Uterus (tissue), 2 donors: ENCODE results near the gene GON4L.

Source experiments
- POLR2A ChIP-seq, 2 donors: fragments of 450-650 bp; IDR thresholded peaks; one replicate each; pipeline ENCODE4 v1.6.1; 2016; ENCODE audit warnings: antibody characterized with exemption in 2 of 2, mild to moderate bottlenecking in 1 of 2, moderate library complexity in 1 of 2
- TF ChIP-seq, protein P1 (sequence below), 4 experiments: fragments of 200-600 bp in 2 of 4; fragments of 450-650 bp in 2 of 4; sonication (generic) in 2 of 4; IDR thresholded peaks; one replicate each; pipeline ENCODE4 v1.5.1; 2016 to 2019; ENCODE audit warnings: antibody characterized with exemption in 4 of 4, mild to moderate bottlenecking in 2 of 4, moderate library complexity in 1 of 4

GRCh38 chr1:155776414-155776813 is 80.6 kb downstream of the GON4L start:
- TF ChIP-seq, protein P1, sequence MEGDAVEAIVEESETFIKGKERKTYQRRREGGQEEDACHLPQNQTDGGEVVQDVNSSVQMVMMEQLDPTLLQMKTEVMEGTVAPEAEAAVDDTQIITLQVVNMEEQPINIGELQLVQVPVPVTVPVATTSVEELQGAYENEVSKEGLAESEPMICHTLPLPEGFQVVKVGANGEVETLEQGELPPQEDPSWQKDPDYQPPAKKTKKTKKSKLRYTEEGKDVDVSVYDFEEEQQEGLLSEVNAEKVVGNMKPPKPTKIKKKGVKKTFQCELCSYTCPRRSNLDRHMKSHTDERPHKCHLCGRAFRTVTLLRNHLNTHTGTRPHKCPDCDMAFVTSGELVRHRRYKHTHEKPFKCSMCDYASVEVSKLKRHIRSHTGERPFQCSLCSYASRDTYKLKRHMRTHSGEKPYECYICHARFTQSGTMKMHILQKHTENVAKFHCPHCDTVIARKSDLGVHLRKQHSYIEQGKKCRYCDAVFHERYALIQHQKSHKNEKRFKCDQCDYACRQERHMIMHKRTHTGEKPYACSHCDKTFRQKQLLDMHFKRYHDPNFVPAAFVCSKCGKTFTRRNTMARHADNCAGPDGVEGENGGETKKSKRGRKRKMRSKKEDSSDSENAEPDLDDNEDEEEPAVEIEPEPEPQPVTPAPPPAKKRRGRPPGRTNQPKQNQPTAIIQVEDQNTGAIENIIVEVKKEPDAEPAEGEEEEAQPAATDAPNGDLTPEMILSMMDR (IDR thresholded peaks at IDR 0.05), result no peak
- TF ChIP-seq POLR2A (IDR thresholded peaks at IDR 0.05), result no peak
